ENCODE measurements around the gene CADM2.
"Not testable (repeated sequence)": the region's sequence is repeated elsewhere in the genome, so short reads cannot be mapped to it uniquely, and the experiment has no call there.

The CADM2 gene

DNA sequence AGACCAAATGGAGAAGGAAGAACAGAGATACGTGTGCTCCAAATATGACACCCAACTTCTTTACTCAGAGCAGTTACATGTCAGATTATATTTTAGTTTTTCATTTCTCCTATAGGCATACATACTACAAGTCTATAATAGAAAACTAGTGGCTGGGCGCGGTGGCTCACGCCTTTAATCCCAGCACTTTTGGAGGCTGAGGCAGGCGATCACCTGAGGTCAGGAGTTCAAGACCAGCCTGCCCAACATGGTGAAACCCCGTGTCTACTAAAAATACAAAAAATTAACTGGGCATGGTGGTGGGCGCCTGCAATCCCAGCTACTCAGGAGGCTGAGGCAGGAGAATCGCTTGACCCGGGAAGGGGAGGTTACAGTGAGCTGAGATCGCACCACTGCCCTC is 1030.8 kb downstream of the CADM2 start:
- not testable (repeated sequence) for FAIRE-seq

DNA sequence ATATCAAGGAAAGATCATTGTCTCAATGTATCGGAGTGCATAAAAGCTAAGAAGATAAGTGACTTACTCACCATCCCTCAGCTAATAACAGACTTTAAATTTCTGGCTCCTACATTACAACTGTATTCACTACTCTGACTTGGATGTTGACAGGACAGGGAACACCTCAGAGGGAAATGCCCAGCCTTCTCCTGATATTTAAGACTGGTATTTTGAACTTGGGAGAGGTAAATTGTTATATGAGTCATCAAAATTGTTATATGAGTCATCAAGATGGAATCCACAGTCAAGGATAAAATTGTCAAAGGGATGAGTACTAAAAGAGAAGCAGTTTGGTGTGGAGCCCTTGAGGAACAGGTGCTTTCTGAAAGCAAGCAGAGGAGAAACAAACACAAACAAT is 1070.8 kb downstream of the CADM2 start:
- no peak for FAIRE-seq

DNA sequence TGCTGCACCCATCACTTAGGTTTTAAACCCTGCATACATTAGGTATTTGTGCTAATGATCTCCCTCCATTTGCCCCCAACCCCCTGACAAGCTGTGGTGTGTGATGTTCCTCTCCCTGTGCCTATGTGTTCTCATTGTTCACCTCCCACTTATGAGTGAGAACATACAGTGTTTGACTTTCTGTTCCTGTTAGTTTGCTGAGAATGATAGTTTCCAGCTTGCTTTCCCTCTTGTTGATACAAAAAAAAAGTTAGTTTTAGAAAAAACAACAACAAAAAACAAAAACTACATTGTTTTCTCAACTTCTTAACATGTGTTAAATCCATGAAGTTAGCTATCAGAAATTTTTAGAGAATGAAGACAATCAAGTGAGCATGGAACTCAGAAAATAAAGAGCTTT is 1079.1 kb downstream of the CADM2 start:
- no peak for FAIRE-seq

DNA sequence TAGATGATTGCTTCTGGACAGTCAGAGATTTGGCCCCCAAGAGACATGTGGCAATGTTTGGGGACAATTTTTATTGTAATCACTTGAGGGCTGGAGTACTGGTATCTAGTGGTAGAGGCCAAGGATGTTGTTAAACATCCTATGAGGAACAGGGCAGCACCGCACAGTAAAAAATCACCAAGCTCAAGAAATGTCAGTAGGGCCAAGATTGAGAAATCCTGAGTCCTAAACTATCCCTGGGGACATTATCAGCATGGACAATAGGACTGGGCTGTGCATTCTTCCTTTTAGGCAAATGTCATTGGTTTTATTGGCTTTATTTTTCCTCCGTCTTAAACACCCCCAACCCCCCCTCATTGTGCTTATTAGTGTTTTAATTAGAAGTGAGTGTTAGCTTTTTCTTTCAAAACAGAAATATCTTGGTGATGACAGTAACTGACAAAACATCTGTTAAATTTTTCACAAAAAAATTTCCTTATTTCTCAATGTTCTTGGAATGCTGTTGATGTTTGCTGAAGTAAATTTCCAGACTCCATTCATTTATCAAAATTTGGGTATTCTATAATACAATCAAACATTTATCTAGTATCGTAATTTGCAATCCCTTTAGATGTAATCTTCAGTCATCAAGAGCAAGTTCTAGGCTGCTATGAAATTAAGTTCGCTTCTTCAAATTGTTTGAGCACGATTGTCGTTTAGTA is 1087.8 kb downstream of the CADM2 start:
- no peak for FAIRE-seq

DNA sequence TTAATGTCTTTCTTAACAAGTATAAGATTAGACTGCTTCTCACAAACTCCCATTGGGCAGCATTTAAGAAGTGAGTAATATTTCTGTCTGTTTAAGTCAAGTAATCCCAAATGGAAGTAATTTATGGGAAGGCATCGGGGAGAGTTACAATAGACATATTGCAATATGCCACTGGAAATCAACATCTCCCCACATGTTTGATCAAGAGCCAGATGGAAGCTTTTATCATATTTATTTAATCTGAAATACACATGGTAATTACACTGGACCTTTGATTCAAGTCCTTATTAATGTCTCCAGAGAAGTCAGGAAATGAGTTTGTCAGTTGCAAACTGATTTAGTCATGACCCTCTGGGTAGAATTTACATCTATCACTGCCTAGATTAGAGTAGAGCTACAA is 1088.4 kb downstream of the CADM2 start:
- no peak for FAIRE-seq

DNA sequence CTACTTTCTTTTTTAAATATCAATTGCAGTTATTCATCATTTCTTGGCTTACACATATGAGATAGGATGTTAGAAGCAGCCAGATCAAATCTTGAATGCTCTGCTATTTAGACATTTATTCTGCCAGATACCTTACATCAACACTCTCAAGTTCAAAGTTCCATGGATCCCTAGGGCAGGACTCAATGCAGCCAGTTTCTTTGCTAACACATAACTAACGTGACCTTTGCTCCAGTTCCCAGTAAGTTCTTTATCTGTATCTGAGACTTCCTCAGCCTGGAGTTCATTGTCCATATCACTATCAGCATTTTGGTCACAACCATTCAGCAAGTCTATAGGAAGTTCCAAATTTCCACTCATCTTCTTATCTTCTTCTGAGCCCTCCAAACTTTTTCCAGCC is 1092.3 kb downstream of the CADM2 start:
- FAIRE-seq = no peak

DNA sequence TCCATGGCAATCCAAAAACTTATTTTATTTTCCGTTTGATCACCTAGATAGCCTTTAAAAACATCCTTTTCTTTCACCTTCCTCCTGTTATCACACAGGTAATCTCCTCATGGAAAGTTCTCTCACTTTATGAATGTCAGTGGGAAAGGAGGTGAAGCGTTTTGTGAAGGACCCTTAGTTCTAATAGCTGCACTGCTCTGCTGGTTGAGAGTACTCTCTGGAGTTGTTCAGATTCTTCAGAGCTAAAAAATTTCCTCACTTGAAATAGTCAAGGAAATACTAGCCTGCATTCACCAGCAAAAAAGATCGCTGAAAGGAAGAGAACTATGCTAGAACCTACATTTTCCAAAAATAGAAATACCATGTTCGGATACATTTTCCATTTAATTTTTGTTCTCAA is 1097.2 kb downstream of the CADM2 start:
- FAIRE-seq = no peak

DNA sequence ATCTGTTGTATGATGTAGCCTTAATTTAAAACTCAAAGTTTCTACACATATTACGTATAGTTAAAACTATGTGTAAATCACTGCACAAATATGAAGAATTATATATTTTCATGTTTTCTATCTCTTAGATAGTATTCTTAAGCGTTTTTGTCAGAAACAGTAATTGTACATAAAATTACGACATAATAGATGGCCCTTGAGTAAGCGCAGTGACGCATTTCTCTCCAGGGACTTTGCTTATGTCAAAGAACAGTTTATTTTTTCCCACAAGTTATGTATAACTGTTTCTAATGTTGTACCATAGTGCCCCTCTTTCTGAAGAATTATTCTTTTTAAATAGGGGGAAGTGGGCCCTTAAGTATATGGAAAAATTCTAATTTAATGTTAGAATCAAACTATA is 1098.2 kb downstream of the CADM2 start:
- no peak for FAIRE-seq

DNA sequence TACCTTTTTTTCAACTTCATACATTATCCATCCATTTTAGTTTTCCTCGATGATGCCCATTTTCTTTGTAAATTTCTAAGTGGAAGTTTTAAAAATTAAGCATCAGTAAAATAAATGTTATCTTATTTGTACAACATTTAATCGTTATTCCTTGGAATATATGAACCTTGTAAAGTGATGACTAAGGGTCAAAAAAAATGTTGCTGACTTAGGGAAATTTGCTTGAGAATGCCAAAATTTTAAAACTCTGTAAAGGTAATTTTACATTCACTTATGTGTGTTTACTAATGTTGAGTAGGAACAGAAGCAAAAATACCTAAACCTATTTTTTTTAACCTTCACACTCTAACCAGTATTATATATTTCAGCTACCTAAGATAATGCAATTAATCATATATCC is 1115.0 kb downstream of the CADM2 start:
- FAIRE-seq = no peak

DNA sequence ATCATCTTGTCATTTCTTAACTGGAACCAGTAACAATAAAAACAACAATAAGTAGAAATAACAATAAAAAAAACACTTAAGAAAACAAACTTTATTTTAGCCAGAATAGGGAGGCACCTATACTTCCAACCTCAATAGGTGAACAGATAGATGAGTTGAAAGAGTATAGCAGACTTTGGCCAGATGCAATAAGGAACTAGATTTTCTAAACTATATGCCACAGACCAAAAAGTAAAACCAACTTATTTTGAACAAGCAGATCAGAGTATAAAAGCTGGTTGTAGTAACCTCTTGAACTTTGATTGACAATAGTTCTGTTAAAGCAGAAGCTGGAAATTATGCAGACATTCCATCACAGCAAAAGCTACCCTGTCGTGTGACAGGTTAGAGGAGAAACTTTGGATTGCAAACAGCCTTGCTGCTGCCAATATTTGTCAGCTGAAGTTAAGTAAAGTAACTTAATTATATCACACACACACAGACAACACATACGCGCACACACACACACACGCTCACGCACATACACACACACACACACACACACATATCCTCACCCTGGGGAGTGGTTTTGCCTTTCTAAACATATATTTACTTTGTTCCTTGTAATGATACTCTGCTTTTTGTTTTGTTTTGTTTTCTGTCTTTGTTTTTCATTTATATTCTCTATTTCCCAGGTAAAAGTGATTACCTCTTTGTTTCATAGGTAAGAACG is 1128.5 kb downstream of the CADM2 start:
- no peak for FAIRE-seq

DNA sequence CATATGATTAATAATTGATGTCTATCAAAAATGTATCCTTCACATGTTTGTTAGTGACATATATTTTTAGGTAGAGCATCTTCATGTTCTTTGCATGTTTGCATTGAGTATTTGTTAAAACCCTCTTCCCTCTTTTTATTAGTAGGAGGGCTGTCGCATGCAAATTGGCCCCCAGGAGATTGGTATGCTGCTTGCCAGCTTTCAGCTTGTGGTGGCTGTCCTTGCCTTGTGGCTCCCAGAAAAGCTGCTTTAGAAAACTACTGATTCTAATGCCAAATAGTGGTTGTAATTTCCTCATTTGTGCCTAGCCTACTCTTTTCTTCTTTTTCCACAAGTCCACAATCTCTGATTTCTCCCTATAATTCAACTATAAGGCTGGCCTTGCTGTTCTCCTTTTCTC is 1145.4 kb downstream of the CADM2 start:
- no peak for FAIRE-seq

DNA sequence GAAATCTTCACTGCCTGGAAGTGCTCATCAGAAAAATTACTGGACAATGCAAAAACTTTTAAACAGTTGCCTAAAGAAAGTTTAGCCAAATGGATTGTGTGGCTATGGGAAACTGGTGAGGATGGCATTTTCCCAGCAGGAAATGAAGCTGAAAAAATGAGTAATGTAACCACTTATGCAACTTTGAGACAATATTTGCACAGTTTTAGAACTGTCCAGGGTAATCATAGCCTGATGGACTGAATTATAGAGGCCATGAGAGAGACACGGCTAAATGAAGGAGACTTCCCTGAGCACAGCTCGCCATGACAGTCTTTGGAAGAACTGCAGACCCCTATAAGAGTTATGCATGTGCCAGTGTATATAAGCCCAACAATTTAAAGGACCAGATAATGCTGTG is 1150.6 kb downstream of the CADM2 start:
- FAIRE-seq = no peak

Data from endometrium (tissue), 2 donors.